ENCODE data around the gene MGMT. TPM values are rescaled to one million over a fixed set of nuclear protein-coding genes. Genes with fewer than 3 reads are reported as not detected.

Gene MGMT
- total RNA-seq, 1 donor from 2014 or later: 5.7 TPM

DNA sequence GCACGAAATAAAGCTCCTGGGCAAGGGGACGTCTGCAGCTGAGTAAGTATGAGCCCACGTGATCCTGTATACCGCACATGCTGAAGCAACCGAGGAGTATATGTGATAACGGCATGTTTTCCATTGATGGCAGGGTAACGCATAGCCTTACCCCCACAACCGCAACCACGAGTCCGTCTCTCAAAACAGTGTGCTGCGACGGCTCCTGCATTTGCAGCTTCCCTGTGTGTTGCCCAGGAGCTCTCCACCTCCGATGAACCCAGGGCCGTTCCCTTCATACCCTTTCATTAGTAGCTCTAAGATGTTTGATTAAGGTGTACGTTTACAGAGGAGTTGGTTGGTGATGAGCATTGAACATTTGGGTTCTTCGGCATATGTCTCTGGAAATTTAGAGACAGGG is 69.3 kb downstream of the MGMT start:
- FAIRE-seq (no peak), DNase-seq (ENCODE audit: low spot score in 2 of 2) (no peak)

DNA sequence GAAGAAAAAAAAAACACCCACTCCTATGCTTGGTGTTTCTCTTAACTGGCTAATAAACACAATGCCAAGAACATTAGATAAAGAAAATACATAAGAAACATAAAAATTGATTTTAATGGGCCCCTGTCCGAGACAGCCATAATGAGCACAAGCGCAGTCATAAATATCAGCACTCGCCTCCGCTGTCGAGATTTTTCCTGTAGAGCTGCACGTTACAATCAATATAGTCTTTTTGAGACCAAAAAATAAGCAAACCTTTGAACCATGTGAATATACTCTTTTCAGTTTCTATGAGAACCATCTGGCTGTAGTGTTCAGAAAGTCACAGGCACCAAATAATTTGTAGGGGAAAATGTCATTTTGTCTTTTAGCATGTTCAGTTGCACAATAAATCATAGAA is 70.1 kb downstream of the MGMT start:
- FAIRE-seq (no peak), DNase-seq (ENCODE audit: low spot score in 2 of 2) (no peak)

DNA sequence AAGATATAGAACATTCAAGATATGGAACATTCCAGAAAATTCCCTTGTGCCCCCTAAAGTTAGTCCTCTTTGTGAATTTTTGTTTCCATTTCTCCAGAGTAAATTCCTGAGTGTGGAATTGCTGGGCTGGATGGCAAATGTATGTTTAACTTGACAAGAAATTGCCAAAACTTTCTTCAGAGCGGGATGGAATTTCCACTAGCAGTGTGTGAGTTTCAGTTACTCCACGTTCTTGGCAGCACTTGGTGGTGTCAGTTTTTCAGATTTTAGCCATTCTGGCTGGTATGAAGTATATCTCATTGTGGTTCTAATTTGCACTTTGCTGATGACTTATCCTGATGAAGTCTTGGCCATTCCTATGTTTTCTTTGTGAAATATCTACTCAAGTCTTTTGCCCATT is 71.2 kb downstream of the MGMT start:
- no peak for DNase-seq (ENCODE audit: low spot score in 2 of 2)
- FAIRE-seq: no peak

DNA sequence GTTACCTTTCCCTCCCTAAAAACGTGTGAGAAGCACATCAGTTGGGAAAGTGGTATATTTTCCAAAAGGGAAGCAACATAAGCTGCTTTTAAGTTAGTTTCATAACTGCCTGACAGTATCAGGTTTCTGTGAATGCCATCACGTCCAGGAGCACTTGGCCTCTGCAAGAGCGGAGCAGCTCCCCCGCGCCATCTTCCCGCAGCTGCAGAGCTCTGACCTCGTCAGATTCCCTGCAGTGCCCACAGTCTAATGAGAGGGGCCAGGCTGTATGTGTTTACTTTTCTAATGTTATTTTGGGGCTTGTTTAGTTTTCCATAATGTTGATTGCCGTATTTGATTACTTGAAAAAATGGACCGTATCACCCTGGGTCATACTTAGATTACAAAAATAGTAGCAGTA is 74.2 kb downstream of the MGMT start:
- no peak for DNase-seq (ENCODE audit: low spot score in 2 of 2)
- no peak for FAIRE-seq

DNA sequence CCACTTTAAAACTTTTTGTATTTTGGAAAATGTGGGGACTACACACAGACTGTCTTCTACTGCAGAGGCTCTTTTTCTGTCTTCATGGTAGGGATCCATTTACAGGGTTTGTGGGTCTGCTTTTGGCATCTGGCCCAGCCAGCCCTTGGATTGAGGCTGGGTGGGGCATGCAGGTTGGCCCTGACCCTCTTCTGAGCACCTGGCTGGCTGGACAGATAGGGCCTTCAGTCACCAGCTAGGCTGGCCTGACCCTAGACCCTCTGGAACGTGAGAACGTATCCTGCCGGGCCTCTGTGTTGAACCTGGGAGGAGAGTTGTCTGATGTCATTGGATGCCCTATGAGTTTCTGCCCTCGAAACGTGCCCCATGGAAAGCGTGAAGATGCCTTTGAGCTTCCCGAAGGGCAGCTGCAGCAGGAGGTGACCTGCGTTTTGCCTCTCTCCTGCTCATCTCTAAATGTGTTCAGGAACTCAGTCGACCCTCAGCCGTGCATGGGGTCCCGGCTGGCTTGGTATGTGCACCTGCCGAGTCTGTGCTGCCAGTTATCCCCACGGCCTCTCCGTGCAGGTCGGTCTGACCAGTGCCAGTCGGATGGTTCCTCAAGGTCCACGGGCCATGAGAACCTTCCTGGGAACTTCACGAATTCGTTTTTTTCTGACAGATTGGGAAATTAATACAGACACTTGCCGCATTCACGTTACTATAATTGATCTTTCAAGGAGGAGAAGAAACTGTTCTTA is 74.9 kb downstream of the MGMT start:
- no peak for FAIRE-seq
- no peak for DNase-seq (ENCODE audit: low spot score in 2 of 2)

DNA sequence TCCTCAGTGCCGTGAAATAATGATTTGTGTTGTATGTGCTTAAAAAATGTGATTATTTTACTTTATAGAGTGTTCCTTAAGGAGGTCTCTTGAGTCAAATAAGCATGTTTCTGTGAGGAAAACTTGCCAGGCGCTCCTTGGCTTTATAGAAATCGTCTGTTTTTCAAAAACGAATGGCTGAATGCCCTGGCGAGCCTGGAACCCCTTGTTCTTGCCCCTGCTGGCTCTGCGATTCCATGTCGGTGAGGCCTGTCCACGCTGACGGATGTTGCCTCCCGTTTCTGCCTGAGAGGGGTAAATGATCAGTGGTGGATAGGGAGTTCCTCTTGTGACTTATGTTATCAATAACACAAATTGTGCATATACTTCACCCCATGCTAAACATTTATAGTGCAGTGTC is 75.5 kb downstream of the MGMT start:
- FAIRE-seq (no peak), DNase-seq (ENCODE audit: low spot score in 2 of 2) (no peak)

DNA sequence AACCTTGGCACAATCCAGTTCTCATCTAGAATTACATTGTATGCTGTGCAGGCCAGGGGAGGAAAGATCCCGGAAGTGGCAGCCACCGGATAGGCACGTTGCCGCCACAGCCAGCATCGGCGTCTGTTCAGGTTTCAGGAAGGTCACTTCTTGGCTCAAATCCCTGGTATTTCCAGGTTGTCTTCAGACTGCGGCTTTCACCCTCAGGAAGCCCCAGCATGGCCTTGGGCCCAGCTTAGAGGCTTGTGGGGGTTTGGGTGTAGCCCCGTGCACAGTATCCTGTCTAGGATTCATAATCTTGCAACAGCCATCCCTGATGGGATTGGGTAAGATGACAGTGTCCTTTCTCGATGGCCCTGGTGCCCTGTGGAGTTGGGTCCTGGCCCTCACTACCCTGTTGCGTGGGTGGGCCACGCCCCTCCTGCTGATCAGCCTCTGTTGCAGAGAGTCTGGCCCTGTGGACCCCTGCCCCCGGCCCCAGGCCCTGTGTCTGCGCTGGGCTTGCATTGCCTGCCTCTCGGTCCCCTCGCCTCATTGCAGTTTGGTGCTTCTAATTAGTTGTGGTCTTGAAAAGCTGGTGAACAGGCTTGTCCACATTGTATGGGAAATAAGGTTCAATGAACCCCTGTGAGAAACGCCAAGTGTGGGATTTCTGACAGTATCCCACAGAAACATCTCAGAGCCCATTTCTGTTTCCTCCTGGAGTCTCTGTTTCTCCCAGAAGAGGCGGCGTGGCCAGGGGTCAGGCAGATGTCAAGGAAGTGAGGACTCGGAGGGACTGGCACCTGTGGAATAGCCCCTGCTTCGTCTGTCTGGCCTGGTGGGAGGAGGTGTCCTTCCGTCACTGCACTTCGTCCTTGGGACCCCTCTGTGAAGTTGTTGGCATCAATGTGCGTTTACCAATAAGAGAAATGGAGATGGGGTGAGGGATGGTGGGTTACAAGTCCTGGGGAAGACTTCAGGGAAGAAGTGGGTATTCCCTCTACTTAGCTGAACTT is 77.5 kb downstream of the MGMT start:
- no peak for FAIRE-seq
- no peak for DNase-seq (ENCODE audit: low spot score in 2 of 2)

DNA sequence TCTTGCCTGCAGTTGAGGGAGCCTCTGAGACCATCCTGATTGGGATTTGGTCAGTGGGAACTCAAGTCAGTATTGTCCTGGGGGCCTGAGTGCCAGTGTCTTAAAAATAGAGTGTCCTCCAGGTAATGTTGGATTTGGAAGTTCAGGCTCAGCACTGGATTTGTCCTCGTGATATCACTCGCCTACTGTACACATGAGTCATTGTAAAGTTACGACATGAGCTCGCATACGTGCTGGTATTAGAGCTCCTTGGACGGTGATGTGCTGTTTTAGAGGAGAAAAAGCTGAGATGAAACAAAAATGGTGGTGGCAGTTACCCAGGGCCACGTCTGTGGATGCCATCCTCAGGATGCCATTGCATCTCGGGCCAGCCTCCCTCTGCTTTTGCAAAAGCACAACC is 78.2 kb downstream of the MGMT start:
- no peak for FAIRE-seq

DNA sequence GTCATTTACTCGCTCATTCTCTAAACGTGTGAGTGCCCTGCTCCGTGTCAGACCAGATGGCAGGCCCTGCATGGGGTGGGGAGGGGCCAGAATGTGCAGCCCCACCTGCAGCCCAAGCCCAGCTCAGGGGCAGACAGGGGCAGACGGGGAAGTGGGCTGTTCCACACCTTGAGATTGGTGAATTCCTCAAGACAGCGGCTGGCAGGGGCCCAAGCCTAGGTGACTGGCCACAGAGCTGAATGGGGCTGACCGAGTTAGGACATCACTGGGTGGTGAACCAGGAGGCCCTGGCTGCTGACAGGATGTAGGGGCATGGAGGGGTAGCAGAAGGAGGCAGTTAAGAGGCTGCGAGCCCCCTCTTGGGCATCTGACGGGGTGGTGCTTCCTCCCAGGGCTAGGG is 79.1 kb downstream of the MGMT start:
- no peak for DNase-seq (ENCODE audit: low spot score in 2 of 2)
- FAIRE-seq: no peak

More for the DNA sequence above, 78.2 kb downstream of the MGMT start:
- no peak for DNase-seq (ENCODE audit: low spot score in 2 of 2)

DNA sequence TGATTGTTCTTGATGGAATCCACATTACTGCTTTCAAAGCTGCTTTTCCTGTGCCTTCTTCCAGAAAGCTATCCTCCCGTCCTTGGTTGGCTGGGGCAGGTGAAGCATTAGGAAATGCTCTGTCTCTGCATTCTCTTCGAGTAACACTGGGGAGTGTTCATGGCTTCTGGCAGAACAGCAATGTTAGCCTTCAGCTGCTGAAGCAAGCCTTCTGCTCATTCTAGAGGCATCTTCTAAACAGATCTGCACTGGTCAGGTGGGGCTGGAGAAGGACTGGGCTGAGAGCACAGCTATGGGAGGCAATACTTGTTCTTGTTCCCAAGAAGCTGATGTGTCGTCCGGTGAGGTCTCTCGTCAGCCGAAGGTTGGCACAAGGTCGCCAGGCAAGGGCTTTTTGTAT is 80.6 kb downstream of the MGMT start:
- DNase-seq (ENCODE audit: low spot score in 2 of 2): no peak
- FAIRE-seq: no peak

DNA sequence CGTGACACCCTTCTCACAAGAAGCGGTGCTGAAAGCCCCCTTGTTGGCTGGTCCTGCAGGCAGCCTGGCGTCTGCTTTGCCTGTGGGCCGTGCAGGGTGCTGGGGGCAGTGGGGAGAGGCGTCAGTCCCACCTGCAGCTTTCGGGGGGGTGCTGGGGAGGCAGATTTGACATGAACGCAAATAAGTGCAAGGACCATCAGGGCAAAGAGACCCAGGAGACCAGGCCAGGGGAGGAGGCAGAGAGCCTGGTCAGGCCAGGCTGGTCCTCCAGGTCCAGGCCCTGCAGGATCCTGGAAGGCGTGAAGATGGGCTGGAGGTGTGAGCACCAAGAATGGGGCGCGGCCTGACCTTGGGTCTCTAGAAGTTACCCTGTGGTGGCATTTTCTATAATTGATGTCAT is 81.6 kb downstream of the MGMT start:
- no peak for FAIRE-seq

DNA sequence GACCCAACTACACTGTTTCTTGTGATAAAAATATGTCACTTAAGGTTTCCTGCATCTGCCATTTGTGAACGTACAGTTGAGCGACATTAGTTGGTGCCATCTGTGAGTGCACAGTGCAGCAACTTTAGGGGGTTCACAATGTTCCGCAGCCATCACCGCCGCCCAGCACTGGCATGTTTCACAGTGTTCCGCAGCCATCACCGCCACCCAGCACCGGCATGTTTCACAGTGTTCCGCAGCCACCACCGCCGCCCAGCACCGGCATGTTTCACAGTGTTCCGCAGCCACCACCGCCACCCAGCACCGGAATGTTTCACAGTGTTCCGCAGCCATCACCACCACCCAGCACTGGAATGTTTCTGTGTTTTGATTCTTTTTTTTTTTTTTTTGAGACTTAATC is 83.0 kb downstream of the MGMT start:
- no peak for DNase-seq (ENCODE audit: low spot score in 2 of 2)
- no peak for FAIRE-seq

More for the DNA sequence above, 81.6 kb downstream of the MGMT start:
- DNase-seq (ENCODE audit: low spot score in 2 of 2): no peak

DNA sequence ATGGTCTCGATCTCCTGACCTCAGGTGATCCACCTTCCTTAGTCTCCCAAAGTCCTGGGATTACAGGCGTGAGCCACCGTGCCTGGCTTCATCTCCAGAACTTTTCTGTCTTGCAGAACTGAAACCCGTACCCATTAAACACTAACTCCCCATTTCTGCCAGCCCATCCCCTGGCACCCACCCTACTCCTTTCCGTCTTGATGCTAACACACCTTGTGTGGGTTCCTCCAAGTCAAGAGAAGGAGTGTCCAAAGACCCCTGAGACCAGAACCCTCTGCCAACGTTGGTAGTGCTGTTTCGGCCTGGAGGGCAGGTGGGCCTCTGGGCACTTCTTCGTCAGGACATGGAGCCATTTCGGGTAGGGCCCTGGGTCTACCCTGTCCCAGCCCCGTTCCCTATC is 83.6 kb downstream of the MGMT start:
- no peak for FAIRE-seq

DNA sequence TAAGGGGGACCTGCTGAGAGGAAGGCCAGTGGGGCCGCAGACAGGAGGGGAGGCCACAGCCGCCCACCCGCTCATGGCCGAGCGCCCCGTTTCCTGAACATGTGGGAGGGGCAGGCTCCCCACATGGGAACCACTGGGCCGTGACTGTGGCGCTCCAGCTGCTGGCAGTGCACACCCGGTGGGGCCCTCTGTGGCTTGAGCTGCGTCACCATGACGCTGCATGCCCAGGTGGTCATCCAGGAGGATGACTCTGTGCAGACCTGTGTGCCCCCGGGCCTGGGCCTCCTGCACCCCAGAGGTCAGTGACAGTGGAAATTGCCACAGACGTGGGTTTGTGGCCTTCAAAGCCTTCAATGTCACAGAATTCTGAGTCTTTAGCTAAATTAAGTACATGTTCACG is 85.1 kb downstream of the MGMT start:
- no peak for DNase-seq (ENCODE audit: low spot score in 2 of 2)
- no peak for FAIRE-seq

More for the DNA sequence above, 83.6 kb downstream of the MGMT start:
- DNase-seq (ENCODE audit: low spot score in 2 of 2): no peak

DNA sequence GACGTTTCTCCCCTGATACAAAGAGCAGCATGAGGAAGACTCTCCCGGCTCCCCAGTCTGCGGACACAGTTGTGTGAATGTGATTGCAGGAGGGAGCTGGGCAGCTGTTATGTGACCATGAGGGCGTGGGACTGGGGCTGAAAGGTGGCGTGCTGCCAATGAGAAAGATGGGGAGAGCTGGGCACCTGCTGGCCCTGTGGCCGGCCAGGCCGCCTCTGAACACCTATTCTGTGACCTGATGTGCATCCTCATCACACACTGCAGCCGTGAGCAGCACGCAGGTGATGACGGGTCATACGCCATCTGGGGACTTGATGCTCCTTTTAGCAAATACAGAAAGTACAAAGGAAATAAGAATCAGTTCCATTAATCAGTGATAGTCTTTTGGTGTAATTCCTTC is 86.9 kb downstream of the MGMT start:
- DNase-seq (ENCODE audit: low spot score in 2 of 2): no peak
- no peak for FAIRE-seq

DNA sequence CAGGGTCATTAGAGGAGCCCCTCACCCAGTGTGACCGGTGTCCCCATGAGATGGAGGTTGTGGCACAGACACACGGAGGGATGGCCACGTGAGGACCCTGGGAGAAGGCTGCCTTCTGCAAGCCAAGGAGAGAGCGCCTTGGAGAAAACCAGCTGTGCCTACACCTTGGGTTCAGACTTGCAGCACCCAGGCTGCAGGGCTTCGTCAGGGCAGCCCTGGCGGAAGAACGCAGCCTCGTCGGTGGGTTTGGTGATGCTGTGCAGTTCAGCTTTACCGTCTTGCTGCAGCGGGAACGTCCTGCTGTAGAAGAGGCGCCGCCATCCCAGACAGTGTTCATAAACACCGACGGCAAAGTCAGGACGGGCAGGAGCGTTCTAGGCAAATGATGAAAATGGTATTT is 89.3 kb downstream of the MGMT start:
- DNase-seq (ENCODE audit: low spot score in 2 of 2) (no peak), FAIRE-seq (no peak)

DNA sequence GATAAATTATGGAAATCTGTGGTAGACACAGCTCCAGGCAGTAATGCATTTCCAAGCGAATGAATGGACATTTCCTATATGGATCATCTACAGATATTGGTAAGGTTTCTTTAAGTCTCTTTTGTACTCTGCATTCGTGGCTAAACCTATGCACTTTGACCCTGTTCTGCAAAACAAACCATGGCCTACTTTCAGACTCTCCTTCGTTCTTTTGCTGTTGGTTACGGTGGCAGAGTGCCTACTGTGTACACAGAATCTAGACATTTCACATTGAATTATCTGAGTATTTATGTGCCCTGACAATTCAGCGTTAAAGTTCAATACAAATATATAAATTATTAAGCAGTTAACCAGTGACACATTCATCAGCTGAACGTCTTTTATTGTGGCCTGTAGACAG is 93.3 kb downstream of the MGMT start:
- DNase-seq (ENCODE audit: low spot score in 2 of 2): no peak
- no peak for FAIRE-seq

DNA sequence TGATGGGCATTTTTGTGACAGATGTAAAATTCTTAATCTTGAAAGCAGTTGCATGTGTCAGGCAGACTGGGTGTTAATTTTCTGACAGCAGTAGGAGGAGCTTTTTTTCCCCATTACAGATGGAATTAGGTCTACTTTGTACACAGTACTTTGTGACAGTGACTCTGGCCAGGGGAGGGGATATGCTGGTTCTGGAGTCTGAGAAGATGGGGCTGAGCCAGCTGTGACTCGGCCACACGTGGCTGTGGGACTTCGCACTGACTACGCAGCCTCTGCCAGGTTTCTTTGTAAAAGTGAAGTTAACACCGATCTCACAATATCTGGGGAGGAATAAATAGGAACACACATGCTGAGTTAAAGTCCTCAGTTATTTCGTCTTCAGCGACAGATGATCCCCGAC is 95.4 kb downstream of the MGMT start:
- no peak for FAIRE-seq
- no peak for DNase-seq (ENCODE audit: low spot score in 2 of 2)

DNA sequence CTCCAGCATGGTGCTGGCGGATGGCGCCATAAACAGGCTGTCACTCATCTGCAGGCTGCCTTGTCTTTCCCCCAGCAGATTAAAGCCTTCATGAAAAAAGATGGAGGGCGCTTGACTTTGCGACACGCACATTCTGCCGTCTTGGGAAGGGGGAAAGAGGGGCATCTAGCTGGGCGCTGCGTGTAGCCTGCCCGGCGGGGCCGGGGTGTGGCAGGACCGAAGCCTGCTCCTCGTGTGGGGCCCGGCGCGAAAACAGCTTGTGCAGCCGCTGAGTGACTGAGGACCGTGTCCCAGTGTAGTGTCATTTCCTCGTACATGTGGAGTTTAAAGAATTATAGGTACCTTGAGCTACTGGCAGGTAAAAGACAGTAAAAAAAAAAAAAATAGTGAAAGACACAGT is 97.9 kb downstream of the MGMT start:
- DNase-seq (ENCODE audit: low spot score in 2 of 2) (no peak), FAIRE-seq (no peak)

DNA sequence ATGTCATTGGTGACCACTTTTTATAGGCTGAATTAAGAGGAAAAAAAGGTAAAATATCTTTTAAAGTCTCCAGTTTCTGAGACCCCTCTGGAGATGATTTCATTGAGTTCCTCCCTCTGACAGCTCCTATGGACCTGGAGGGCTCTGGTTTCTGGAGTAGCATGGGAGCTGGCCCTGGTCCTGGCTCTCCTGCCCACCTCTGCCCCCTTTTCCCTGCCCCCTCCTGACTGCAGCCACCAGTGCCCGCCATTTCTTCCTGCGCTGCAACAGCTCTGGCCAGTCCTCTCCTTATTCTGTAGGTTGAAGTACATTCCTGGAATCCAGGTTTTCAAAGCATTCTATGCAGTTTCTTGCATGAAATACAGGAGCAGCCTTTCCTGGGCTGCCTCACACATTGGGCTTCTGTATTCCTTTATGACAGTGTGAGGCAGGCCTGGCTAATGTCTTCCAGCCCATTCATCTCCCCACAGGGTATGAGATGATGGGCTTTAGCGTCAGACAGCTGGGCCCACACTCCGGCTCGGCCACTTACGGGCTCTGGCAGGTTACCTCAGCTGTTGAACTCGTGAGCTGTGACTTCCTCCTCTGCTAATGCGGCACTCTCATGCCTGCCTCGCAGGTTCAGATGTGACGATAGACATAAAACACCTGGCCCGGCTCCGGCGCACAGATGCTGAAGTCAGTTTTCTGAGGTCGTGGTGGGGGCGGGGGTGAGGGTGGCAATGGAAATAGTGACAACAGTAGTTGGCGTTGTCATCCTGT is 101.7 kb downstream of the MGMT start:
- DNase-seq (ENCODE audit: low spot score in 2 of 2): no peak
- no peak for FAIRE-seq

DNA sequence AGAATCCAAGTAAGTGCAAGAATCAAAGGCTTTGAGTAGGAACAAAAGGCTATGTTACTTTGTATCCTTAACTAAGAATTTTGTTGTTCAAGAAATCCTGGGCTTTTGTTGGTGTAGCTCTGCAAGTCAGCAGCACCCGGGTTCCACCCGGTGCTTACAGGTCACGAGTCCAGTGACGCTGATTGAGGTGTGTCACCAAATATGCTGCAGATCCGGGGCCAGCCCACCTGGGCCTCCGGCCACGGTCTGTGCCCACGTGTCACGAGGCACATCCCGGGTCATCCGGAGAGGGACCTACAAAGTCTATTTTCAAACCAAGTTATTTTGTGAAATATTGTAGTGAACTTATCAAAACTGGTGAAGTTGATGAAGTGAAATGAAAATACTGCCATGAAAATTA is 103.1 kb downstream of the MGMT start:
- DNase-seq (ENCODE audit: low spot score in 2 of 2) (no peak), FAIRE-seq (no peak)
